H1 (cell line): ENCODE results near the gene CCNT1. TPM values are rescaled to one million over a fixed set of nuclear protein-coding genes. Genes with fewer than 3 reads are reported as not detected.

ENCODE experiments used
- BACH1 ChIP-seq: IDR thresholded peaks from 2 replicates; pipeline ENCODE4 v1.6.1; 2012; ENCODE audit warnings: low read length, improper control_type of control experiment
- EGR1 ChIP-seq: IDR thresholded peaks from 2 replicates; pipeline ENCODE4 v1.6.1; 2011; ENCODE audit warnings: low read depth, low read length, borderline replicate concordance
- KDM4A ChIP-seq: IDR thresholded peaks from one replicate; pipeline ENCODE4 v1.7.1; 2012; ENCODE audit warnings: low read depth, mild to moderate bottlenecking, moderate library complexity, low read length, inconsistent platforms; ENCODE audit not compliant: severe bottlenecking
- MAX ChIP-seq: IDR thresholded peaks from 2 replicates; pipeline ENCODE4 v1.6.1; 2012; ENCODE audit warnings: inconsistent platforms
- PHF8 ChIP-seq: fragments of 200-600 bp; sonication (generic); conservative IDR thresholded peaks from 2 replicates; pipeline ENCODE4 v1.7.1; 2012; ENCODE audit warnings: low read depth, mild to moderate bottlenecking, inconsistent platforms, low read length, moderate library complexity
- USF2 ChIP-seq: IDR thresholded peaks from 2 replicates; pipeline ENCODE4 v1.6.1; 2011; ENCODE audit warnings: low read length, improper control_type of control experiment
- polyA plus RNA-seq, 7 experiments: library from polyadenylated mRNA; depleted of rRNA in 3 of 7; stranded (reverse) in 5 of 7; unstranded in 2 of 7; fragments of >200 nt in 5 of 7; fragments of 200-250 nt in 2 of 7; gene quantifications; 1 replicate in 5 of 7; 2 replicates in 1 of 7; 4 replicates in 1 of 7; pipeline versions ENCODE4 v1.2.1 to v1.2.3, GENCODE V29; 2011 to 2013; ENCODE audit warnings: missing spikeins in 2 of 7, mixed read lengths in 2 of 7
- total RNA-seq: library from RNA; stranded (reverse); fragmentation: NEBNext Ultra II Directional; extraction: Animal tissue kit (Norgen Biotek cat#: 25700); gene quantifications from 2 replicates; pipeline ENCODE4 v1.2.1, GENCODE V29; 2021

CCNT1 gene
- total and polyA plus RNA-seq, 2 of the 8 experiments (the other 6 are each of a cell fraction or from before 2014, with no cell fraction given): 13.2 to 45.9 TPM

GRCh38 chr12:48678551-48679185 is 37.8 kb downstream of the CCNT1 start (continued):
- TF ChIP-seq USF2 (no peak), KDM4A (no peak), MAX (no peak), BACH1 (no peak), EGR1 (no peak), PHF8 (no peak)
